Adrenal gland (tissue), 5 donors: ENCODE data around the gene HOXD13.

Source experiments
- POLR2A ChIP-seq, 2 donors: fragments of 450-650 bp; IDR thresholded peaks; one replicate each; pipeline ENCODE4 v1.6.1; 2017; ENCODE audit warnings: antibody characterized with exemption in 2 of 2, mild to moderate bottlenecking in 2 of 2, moderate library complexity in 1 of 2
- TF ChIP-seq, protein P1 (sequence below), 6 experiments: fragments of 450-650 bp in 4 of 6; fragments of 200-600 bp in 2 of 6; sonication (generic) in 1 of 6; IDR thresholded peaks; 1 replicate in 5 of 6; 2 replicates in 1 of 6; pipeline versions ENCODE4 v1.5.1 to v1.8.0; 2016 to 2021; ENCODE audit warnings: antibody characterized with exemption in 6 of 6, mild to moderate bottlenecking in 2 of 6, moderate library complexity in 1 of 6
- donor health status: DM: no; HTN: no; CAD: no.

DNA sequence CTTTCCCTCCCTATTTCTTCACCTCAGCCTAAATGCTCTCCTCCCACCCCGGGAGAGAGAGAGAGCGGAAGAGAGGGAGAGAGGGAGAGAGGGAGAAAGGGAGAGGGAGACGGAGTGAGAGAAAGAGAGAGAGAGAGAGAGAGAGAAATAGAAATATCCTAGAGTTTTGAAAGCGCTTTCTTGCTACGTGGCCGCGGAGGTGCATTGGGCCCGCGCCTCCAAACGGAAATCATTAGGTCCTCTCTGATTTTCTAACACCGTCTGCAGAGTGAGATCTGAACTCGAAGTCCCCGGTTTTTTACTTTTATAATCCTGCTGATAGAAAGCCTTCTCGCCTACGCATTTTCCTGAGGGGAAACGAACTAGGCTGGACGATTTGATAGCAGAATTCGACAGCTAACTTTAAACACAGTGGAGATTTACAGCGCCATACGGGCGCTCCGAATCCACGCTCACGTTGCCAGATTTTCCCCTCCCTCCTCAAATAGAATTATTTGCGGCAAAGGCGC, 7.9 kb upstream of the HOXD13 start:
- TF ChIP-seq, protein P1, sequence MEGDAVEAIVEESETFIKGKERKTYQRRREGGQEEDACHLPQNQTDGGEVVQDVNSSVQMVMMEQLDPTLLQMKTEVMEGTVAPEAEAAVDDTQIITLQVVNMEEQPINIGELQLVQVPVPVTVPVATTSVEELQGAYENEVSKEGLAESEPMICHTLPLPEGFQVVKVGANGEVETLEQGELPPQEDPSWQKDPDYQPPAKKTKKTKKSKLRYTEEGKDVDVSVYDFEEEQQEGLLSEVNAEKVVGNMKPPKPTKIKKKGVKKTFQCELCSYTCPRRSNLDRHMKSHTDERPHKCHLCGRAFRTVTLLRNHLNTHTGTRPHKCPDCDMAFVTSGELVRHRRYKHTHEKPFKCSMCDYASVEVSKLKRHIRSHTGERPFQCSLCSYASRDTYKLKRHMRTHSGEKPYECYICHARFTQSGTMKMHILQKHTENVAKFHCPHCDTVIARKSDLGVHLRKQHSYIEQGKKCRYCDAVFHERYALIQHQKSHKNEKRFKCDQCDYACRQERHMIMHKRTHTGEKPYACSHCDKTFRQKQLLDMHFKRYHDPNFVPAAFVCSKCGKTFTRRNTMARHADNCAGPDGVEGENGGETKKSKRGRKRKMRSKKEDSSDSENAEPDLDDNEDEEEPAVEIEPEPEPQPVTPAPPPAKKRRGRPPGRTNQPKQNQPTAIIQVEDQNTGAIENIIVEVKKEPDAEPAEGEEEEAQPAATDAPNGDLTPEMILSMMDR (IDR thresholded peaks at IDR 0.05) = no peak
- no peak for TF ChIP-seq POLR2A (IDR thresholded peaks at IDR 0.05)
